GM10847 (cell line): ENCODE measurements around the gene CAMK2A.

Experiments used
- POLR2A ChIP-seq: IDR thresholded peaks from 2 replicates; pipeline ENCODE4 v1.6.1; 2011; ENCODE audit not compliant: insufficient read length; ENCODE audit errors: extremely low read depth

CAMK2A gene

DNA sequence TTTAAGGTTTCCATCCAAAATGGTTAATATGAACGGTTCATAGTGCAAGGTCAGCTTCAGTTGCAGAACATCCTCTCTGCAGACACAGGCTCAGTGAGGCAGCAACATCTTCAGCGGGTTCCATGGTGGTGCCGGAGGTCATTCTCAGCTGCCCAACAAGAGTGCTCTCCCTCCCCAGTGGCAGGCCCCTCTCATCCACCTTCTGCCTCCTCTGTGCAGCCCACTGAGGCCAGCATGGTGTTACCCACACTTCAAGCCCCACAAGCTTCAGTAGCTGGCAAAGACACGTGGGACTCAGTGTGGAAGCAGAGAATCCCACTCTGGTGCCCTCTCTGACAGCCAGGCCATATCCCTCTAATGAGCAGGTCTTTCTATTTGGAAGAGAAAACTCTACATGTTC is 17.2 kb upstream of the CAMK2A start:
- TF ChIP-seq POLR2A = no peak

- no peak for TF ChIP-seq POLR2A
These were observed 16.0 kb upstream of the CAMK2A start for GRCh38 chr5:150305557-150305956.

GRCh38 chr5:150305095-150305494 is 15.5 kb upstream of the CAMK2A start:
- TF ChIP-seq POLR2A = no peak

DNA sequence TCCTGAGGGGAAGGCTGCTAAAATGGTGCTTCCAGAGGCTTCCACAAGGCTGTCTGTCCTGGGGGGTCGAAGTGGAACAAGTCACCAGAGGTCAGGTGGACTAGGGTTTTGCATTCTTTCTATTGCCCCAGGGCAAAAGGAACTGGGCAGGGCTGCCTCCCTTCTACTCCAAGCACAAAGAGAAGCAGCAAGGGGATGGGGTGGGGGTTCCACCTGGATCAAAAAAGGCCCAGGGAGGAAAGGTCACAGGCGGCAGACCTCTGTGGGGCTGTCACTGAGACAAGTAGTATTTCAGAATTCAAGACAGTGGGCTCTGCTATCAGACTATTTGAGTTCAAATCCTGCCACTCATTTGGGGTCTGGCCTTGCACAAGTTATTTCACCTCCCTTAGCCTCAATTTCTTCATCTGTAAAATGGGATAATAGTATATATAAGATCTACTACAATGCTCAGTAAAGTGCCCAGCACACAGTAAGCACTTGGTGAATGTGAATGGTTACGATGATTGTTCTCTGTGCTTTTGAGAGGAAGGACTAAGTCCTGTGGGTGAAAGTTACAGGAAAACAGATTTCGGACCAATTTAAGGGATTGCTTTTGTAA is 15.0 kb upstream of the CAMK2A start:
- no peak for TF ChIP-seq POLR2A

DNA sequence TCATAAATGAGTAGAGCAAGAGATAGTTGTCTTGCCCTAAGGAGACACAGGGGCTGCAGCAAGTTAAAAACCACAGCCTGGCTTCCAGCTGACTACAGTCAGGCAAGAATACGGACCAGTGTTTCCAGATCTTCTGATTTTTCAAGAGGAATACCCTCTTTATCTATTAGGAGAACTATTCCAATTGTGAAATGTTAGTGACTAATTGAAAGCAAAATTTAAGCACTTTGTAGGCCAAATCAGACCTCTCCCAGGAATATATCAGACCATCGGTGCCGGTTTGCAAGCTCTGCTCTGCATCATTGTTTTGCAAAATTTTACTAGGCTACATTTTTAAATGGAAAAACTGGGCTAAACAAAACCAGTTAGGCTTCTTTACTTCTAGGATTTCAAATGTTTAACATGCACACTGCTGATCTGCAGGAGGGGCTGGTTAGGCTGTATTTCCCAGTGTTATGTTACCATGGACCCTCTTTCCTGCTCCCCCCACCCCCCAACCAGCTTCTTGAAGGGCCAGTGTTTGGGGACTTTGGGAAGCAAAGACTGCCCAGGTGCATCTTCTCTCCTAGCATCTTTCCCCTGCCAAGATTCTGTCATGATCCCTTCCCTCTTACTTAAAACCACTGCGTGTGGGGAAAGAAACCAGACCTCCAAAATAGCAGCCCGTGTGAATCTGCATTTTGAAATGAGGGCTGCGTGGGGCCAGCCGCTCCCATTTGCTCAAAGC is 14.2 kb upstream of the CAMK2A start:
- no peak for TF ChIP-seq POLR2A

DNA sequence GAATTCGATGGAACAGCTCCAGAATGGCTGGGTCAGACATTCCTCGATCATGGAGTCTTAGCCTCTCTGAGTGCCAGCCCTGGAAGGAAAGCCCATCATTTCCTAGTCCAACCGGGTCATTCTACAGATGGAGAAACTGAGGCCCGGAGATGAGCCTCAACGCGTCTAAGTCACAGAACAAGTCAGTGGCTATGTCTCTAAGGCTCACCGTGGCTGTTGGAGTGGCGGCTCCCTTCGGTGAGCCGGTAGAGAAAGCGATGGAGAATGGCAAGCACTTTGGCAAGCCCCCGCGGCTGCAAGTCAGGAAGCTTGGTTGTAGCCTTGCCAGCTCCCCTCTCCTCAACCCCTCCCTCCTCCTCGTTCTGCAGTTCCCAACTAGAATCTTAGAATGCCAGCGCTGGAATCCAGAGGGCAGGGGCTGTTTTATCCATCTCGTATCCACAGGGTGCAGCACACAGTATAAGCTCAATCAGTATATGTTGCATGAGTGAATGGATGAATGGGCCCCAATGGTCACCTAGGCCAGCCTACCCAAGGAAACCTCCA is 13.6 kb upstream of the CAMK2A start:
- no peak for TF ChIP-seq POLR2A

DNA sequence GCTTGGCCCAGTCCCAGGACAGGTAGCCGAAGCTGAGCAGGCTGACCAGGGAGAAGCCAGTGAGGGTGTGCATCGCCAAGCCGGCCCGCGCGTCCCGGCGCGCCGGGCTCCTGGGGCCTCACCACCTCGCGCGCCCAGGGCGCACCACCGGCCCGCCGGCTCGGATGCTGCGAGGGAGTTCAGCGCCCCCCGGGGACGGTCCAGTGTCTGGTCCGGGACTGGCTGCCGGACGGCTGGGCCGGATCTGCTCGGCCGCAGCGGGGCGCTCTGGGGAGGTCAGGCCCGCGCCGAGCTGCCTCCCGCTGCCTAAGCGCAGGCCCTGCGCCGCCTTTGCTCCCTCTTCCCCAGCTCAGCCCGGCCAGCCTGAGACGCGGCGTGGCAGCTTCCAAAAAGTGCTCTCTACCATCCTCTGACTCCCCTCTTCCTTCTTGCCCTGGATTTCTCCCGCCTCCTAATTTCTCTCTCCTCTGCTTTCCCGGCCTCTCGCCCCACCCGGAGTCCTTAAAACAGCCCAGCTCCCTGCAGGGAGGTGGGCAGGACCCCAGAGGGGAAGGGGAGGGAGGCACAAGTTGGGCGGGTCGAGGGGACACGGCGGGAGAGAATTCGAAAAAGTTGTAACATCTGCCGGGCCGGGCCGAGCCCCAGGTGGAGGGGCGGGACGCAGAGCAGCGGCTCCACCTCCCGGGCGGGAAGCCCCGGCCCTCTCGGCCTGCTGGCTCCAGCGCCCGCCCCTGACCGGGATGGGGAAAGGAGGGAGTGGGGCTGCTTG is 12.9 kb upstream of the CAMK2A start, which contains the start of gene ARSI:
Gene ARSI, minus strand, starts transcription at position 605 of the 769 bp plus-strand sequence. Its CDS starts 532 bp downstream, at position 73.
- no peak for TF ChIP-seq POLR2A

GRCh38 chr5:150301901-150302300 is 12.3 kb upstream of the CAMK2A start:
- TF ChIP-seq POLR2A = no peak

GRCh38 chr5:150301170-150301505 is 11.6 kb upstream of the CAMK2A start:
- TF ChIP-seq POLR2A = no peak

- TF ChIP-seq POLR2A = no peak
These were observed 11.1 kb upstream of the CAMK2A start for GRCh38 chr5:150300496-150301169.

DNA sequence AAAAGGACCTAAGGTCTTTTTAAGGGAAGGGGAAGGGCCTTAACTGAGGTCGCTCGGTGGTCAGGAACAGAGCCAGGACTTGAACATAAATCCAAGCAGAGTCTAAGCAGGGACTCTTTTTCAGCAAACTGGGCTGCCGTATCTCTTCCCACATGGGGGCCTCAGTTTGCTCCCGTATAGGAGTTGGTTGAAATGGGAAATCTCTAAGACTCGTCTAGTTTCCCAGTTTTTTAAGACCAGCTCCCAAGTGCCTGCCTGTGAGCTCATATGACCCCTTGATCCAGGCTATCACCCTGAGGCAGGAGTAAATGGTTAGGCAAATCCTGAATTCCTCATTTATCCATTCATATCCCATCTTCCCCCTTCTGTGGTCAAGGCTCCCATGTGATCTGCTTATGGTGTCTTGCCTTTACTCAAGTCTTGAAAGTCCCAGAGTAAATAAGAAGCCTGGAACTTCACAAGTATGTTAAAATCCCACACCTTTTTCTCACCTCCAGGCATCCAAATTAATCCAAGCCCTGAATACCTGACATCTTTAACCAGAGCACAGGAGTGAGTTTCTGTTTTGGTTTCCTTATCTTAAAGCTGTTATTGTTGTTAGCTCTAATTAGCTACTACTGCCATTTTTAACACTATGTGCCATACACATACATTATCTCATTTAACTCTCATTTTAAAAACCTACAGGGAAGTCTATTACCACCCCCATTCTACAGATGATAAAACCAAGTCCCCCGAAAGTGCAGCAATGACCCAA is 10.2 kb upstream of the CAMK2A start:
- no peak for TF ChIP-seq POLR2A

DNA sequence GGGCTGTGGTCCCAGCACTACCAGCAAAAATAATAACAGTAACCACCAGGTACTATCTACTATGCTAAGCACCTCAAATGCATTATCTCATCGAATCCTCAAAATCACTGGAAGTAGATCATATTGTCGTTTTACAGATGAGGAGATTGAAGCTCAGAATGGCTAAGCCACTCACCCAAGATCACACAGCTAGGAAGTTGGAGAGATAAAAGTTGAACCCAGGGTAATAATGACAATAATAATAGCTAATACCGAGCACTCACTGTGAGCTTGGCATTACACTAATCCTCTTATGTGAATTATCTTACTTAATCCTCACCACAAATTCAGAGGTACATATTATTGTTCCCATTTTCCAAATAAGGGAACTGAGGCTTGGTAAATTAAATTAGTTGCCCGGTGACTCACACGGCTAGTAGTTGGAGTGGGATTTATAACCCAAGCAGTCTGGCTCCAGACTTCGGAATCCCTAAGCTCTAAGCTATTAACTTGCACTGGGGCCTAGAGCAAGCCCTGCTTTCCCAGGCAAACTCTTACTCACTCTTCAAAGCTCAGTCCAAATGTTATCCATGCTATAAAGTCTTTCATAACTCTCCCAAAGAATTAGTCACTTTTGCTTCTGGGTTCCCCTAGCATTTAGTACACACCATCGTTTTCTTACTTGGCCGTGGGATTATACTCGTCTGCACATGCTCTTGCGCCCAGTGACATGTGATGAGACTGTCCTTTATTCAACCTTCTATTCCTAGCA is 9.3 kb upstream of the CAMK2A start:
- no peak for TF ChIP-seq POLR2A

- TF ChIP-seq POLR2A = no peak
These were observed 8.5 kb upstream of the CAMK2A start for GRCh38 chr5:150297934-150298595.
